ENCODE measurements around the gene CDC27.

Gene CDC27

DNA sequence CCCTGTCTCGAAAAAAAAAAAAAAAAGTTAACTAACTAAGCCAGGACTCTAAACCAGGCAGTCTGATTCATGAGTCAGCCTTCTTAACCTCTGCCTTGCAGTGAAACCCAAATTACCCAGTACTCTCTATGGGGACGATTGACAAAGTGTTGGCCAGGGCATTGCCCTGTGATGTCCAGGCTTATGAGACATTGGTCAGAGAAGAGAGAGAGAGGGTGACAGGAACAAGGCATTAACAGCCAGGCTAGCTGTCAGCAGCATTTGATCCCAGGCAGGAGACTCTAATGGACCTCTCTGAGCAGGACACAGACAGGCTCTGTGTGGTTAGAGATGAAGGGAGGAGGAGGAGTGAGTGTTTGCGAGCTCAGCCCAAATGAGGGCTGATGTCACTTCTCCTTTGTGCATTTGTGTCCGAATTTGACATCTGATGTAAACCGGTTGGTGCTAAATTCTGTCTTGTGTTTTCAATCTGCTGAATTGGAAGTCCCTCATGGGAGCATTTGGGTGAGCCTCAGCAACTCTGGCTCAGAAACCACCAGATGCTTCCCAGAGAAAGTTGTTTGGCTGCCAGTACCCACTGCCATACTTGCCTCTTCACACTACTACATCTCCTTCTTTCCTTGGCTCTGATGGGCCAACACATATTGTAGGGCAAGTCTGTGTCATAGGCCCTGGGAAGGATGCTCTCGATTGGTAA lies 15.8 kb upstream of the CDC27 start:
- TF ChIP-seq, protein P1, sequence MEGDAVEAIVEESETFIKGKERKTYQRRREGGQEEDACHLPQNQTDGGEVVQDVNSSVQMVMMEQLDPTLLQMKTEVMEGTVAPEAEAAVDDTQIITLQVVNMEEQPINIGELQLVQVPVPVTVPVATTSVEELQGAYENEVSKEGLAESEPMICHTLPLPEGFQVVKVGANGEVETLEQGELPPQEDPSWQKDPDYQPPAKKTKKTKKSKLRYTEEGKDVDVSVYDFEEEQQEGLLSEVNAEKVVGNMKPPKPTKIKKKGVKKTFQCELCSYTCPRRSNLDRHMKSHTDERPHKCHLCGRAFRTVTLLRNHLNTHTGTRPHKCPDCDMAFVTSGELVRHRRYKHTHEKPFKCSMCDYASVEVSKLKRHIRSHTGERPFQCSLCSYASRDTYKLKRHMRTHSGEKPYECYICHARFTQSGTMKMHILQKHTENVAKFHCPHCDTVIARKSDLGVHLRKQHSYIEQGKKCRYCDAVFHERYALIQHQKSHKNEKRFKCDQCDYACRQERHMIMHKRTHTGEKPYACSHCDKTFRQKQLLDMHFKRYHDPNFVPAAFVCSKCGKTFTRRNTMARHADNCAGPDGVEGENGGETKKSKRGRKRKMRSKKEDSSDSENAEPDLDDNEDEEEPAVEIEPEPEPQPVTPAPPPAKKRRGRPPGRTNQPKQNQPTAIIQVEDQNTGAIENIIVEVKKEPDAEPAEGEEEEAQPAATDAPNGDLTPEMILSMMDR (IDR thresholded peaks at IDR 0.05; ENCODE audit: control insufficient read depth, extremely low read depth, insufficient read depth), result no peak
- no peak overlapping the region for H3K4me3 ChIP-seq (ENCODE audit: low read depth, low read length)
- no peak for DNase-seq (ENCODE audit: low read depth)

DNA sequence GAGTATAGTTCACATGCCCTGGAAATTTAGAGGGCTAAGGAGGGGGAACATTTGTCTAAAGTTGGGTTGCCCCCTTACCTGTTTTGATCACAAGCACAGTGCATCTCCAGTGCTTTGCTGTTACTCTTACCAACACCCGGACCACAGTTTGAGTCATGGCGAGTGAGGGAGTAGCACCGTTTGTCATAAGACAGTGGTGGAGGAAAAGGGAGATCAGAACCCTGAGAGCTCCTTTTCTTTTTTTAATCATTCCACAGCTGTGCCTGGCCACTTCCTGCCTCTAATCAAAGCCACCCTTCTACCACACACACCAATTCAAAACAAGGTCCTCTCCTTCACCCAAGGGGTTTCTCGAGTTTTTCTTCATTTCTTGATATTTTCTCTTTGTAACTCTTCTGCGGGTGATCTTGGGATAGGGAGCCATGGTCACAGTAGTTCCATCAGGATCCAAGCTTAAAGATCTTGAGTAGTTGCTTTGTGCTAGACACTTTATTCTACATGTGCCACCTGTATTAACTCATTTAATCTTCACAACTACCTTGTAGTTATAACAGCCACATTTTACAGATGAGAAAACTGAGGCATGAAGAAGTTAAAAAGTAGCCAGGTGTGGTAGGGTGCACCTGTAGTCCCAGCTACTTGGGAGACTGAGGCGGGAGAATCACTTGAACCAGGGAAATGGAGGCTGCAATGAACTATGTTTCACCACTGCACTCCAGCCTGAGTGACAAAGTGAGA lies 15.1 kb upstream of the CDC27 start:
- TF ChIP-seq, protein P1 (IDR thresholded peaks at IDR 0.05; ENCODE audit: control insufficient read depth, extremely low read depth, insufficient read depth), result no peak
- DNase-seq (ENCODE audit: low read depth), result no peak
- no peak overlapping the region for H3K4me3 ChIP-seq (ENCODE audit: low read depth, low read length)

DNA sequence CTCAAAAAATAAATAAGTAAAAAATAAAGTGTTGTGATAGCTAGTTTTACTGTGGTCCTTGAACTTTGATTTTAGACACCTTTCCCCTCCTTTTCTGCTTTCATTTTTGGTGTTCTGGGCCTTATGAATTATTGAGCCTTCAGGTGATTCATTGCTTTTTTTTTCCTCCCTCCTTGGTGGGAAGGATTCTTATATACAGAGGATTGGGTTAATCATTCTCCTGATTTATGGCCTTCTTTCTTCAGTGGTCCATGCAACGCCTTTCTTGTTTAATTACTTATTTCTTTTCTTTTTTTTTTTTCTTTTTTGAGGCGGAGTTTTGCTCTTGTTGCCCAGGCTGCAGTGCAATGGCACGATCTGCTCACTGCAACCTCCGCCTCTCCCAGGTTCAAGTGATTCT lies 12.1 kb upstream of the CDC27 start:
- H3K4me3 ChIP-seq (ENCODE audit: low read depth, low read length), result no peak overlapping the region
- TF ChIP-seq, protein P1 (IDR thresholded peaks at IDR 0.05; ENCODE audit: control insufficient read depth, extremely low read depth, insufficient read depth), result no peak
- DNase-seq (ENCODE audit: low read depth), result no peak

DNA sequence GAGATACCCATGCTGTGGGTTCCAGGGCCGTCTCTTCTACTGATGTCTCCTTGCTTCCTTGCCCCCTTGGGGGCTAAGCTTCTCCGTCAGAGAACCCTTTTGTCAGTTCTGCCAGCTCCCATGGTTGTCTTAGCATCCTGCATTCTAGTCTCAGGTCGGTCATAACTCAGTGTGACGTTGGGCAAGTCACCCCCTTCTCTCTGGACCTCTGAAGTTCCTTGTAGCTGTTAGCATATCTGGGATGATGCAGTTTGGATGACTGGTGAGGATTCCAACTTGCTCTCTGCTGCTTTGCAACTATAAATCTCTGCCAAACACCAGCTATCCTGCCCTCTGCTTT lies 11.2 kb upstream of the CDC27 start:
- DNase-seq (ENCODE audit: low read depth), result no peak
- H3K4me3 ChIP-seq (ENCODE audit: low read depth, low read length), result no peak overlapping the region

DNA sequence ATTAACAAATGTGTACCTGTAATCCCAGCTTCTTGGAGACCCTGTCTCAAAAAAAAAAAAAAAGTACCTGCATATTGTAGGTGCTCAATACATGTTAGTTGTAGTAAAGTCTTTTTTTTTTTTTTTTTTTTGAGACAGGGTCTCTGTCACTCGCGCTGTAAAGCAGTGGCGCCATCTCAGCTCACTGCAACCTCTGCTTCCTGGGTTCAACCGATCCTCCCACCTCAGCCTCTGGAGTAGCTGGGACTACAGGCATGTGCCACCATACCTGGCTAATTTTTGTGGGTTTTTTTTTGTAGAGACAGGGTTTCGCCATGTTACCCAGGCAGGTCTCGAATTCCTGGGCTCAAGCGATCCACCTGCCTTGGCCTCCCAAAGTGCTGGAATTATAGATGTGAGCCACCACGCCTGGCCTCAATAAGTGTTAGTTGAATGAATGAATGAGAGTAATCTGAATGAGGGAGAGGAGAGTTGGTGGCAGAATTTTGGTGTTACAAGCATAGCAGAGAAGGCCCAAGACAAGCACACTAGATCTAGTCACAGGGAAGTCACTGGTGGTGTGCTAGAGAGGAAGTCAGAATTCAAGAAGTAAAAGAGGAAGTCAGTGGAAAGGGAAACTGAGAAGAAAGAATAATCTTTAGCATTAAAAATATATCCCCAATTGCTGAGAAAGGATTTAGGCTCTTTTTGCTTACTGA lies 10.7 kb upstream of the CDC27 start:
- H3K4me3 ChIP-seq (ENCODE audit: low read depth, low read length), result no peak overlapping the region
- DNase-seq (ENCODE audit: low read depth), result no peak

More for the DNA sequence above, 11.2 kb upstream of the CDC27 start:
- TF ChIP-seq, protein P1 (IDR thresholded peaks at IDR 0.05; ENCODE audit: control insufficient read depth, extremely low read depth, insufficient read depth), result no peak

DNA sequence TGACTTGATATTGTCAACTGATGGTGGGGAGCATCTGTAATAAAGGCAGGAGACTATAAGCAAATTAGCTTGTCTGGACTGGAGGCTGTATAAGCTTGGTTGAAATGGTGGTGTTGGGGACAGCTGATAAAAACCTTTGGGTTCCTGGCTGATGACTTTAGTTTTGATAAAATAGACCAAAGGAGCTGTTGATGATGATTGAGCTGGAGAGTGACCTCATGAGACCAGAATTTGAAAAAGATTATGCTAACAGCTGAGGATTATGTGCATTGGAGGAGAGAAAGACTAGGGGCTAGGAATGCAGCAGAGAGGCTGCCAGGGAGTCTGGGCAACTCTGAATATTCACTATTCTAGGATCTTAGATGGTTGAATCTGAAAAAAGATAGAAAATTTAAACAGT lies 8.7 kb upstream of the CDC27 start:
- TF ChIP-seq, protein P1 (IDR thresholded peaks at IDR 0.05; ENCODE audit: control insufficient read depth, extremely low read depth, insufficient read depth), result no peak
- no peak for DNase-seq (ENCODE audit: low read depth)
- no peak overlapping the region for H3K4me3 ChIP-seq (ENCODE audit: low read depth, low read length)

More for the DNA sequence above, 10.7 kb upstream of the CDC27 start:
- TF ChIP-seq, protein P1 (IDR thresholded peaks at IDR 0.05; ENCODE audit: control insufficient read depth, extremely low read depth, insufficient read depth), result no peak
